CD4-positive, alpha-beta T cell treated with Interleukin-6 for 4 hours (primary cell): Measurements from ENCODE around the gene ERICH2.

Experiments used
- DNase-seq: peaks from one replicate; pipeline ENCODE4 v3.0.0-alpha.2; 2020; ENCODE audit warnings: mixed read lengths

The ERICH2 gene

GRCh38 chr2:170846314-170846713, 76.1 kb downstream of the ERICH2 start:
- no peak for DNase-seq

- no peak for DNase-seq
These were observed 77.5 kb downstream of the ERICH2 start for GRCh38 chr2:170847716-170848115.
